HepG2 (cell line): ENCODE measurements around the gene ATG4D. TPM values are rescaled to one million over a fixed set of nuclear protein-coding genes. Genes with fewer than 3 reads are reported as not detected.

Source experiments
- AGO1 ChIP-seq: fragments of 200-400 bp; formaldehyde crosslinking; IDR thresholded peaks from 2 replicates; pipeline ENCODE4 v1.6.1; 2017; ENCODE audit warnings: mild to moderate bottlenecking, low read depth, low read length, moderate library complexity; ENCODE audit not compliant: poor library complexity, severe bottlenecking
- AGO2 ChIP-seq: fragments of 200-400 bp; formaldehyde crosslinking; optimal IDR thresholded peaks from 2 replicates; pipeline ENCODE3; 2017; ENCODE audit warnings: mild to moderate bottlenecking, low read depth, low read length, moderate library complexity
- ARID2 ChIP-seq: sonication (generic); formaldehyde crosslinking; IDR thresholded peaks from 2 replicates; pipeline ENCODE4 v1.8.1; 2022; ENCODE audit warnings: mild to moderate bottlenecking, missing genetic modification reagents, borderline replicate concordance
- ARNTL ChIP-seq: sonication (generic); formaldehyde crosslinking; IDR thresholded peaks from 2 replicates; pipeline ENCODE4 v1.4.0; 2020; ENCODE audit warnings: mild to moderate bottlenecking, missing genetic modification reagents
- EEA1 ChIP-seq: sonication (generic); formaldehyde crosslinking; IDR thresholded peaks from 2 replicates; pipeline ENCODE4 v1.5.1; 2020; ENCODE audit warnings: mild to moderate bottlenecking, missing genetic modification reagents, borderline replicate concordance
- FOXA1 ChIP-seq, 2 experiments: fragments of 450-650 bp in 1 of 2; sonication (generic) in 1 of 2; formaldehyde crosslinking in 1 of 2; IDR thresholded peaks; 2 replicates each; pipeline versions ENCODE4 v1.4.0 to v1.6.1; 2016 to 2020; ENCODE audit warnings: missing genetic modification reagents in 1 of 2
- HOXA9 ChIP-seq: sonication (generic); formaldehyde crosslinking; IDR thresholded peaks from 2 replicates; pipeline ENCODE4 v1.8.1; 2022; ENCODE audit warnings: missing genetic modification reagents, mild to moderate bottlenecking, moderate library complexity, borderline replicate concordance
- IKZF4 ChIP-seq: sonication (generic); formaldehyde crosslinking; IDR thresholded peaks from 2 replicates; pipeline ENCODE4 v1.5.1; 2020; ENCODE audit warnings: borderline replicate concordance, mild to moderate bottlenecking, low read depth, missing genetic modification reagents; ENCODE audit errors: not compliant biosample characterization
- KLF11 ChIP-seq: IDR thresholded peaks from 2 replicates; pipeline ENCODE4 v1.6.1; 2016; ENCODE audit warnings: missing compliant biosample characterization
- MLXIP ChIP-seq: sonication (generic); formaldehyde crosslinking; IDR thresholded peaks from 2 replicates; pipeline ENCODE4 v1.9.0; 2021; ENCODE audit warnings: missing genetic modification reagents, borderline replicate concordance
- NR2F2 ChIP-seq: IDR thresholded peaks from 2 replicates; pipeline ENCODE4 v1.6.1; 2012; ENCODE audit warnings: low read depth, inconsistent platforms, borderline replicate concordance
- PPARG ChIP-seq: conservative IDR thresholded peaks from 2 replicates; pipeline ENCODE4 v1.6.1; 2016; ENCODE audit warnings: missing biosample characterization, missing genetic modification reagents
- RBFOX2 ChIP-seq: fragments of 200-400 bp; formaldehyde crosslinking; IDR thresholded peaks from 2 replicates; pipeline ENCODE4 v1.6.1; 2017; ENCODE audit warnings: low read depth, mild to moderate bottlenecking, low read length
- SUZ12 ChIP-seq: fragments of 150-350 bp; IDR thresholded peaks from 2 replicates; pipeline ENCODE4 v1.6.1; 2014; ENCODE audit warnings: low read depth, low read length
- TFAP4 ChIP-seq: sonication (generic); IDR thresholded peaks from 2 replicates; pipeline ENCODE4 v1.6.1; 2016; ENCODE audit warnings: low read depth, borderline replicate concordance
- THAP11 ChIP-seq: IDR thresholded peaks from 2 replicates; pipeline ENCODE4 v1.6.1; 2016; ENCODE audit warnings: missing biosample characterization, missing genetic modification reagents
- TP53 ChIP-seq: sonication (generic); formaldehyde crosslinking; conservative IDR thresholded peaks from 2 replicates; pipeline ENCODE4 v1.4.0; 2020; ENCODE audit warnings: missing genetic modification reagents
- ZBTB38 ChIP-seq: sonication (generic); formaldehyde crosslinking; IDR thresholded peaks from 2 replicates; pipeline ENCODE4 v1.5.1; 2020; ENCODE audit warnings: mild to moderate bottlenecking, missing genetic modification reagents
- ZNF282 ChIP-seq: fragments of 450-650 bp; IDR thresholded peaks from 2 replicates; pipeline ENCODE4 v1.6.1; 2018; ENCODE audit not compliant: partially characterized antibody
- ZNF546 ChIP-seq: sonication (generic); formaldehyde crosslinking; conservative IDR thresholded peaks from 2 replicates; pipeline ENCODE4 v1.8.1; 2023; ENCODE audit warnings: mild to moderate bottlenecking, missing genetic modification reagents
- ZNF558 ChIP-seq: sonication (generic); formaldehyde crosslinking; IDR thresholded peaks from 2 replicates; pipeline ENCODE4 v1.9.0; 2022; ENCODE audit warnings: mild to moderate bottlenecking, missing genetic modification reagents, borderline replicate concordance
- ZNF713 ChIP-seq: sonication (generic); formaldehyde crosslinking; IDR thresholded peaks from 2 replicates; pipeline ENCODE4 v1.4.0; 2020; ENCODE audit warnings: mild to moderate bottlenecking, missing genetic modification reagents
- polyA plus RNA-seq, 8 experiments: library from polyadenylated mRNA; depleted of rRNA in 3 of 8; stranded (reverse) in 7 of 8; unstranded in 1 of 8; fragments of >200 nt; fragmentation: Illumina TruSeq in 4 of 8; extraction: Trizol in 4 of 8; gene quantifications; 2 replicates each; pipeline versions ENCODE4 v1.2.1 to v1.2.3, GENCODE V29; 2011 to 2016; ENCODE audit warnings: low read depth in 4 of 8, missing spikeins in 1 of 8, mixed read lengths in 1 of 8; ENCODE audit not compliant: insufficient read depth in 1 of 8
- total RNA-seq, 5 experiments: library from RNA; depleted of rRNA; stranded (reverse); fragments of >200 nt; fragmentation: Illumina TruSeq; extraction: Trizol; gene quantifications; 2 replicates each; pipeline ENCODE4 v1.2.3, GENCODE V29; 2016; ENCODE audit warnings: low read depth in 1 of 5
- TF ChIP-seq, protein P1 (sequence below): sonication (generic); formaldehyde crosslinking; IDR thresholded peaks from 2 replicates; pipeline ENCODE4 v1.4.0; 2020; ENCODE audit warnings: missing genetic modification reagents
- TF ChIP-seq, protein P2 (sequence below): sonication (generic); formaldehyde crosslinking; IDR thresholded peaks from 2 replicates; pipeline ENCODE4 v1.5.0; 2020; ENCODE audit warnings: missing genetic modification reagents

Gene ATG4D
- total and polyA plus RNA-seq, 2 of the 13 experiments (the other 11 are each of a cell fraction or from before 2014, with no cell fraction given): 17.8 to 19.0 TPM

DNA sequence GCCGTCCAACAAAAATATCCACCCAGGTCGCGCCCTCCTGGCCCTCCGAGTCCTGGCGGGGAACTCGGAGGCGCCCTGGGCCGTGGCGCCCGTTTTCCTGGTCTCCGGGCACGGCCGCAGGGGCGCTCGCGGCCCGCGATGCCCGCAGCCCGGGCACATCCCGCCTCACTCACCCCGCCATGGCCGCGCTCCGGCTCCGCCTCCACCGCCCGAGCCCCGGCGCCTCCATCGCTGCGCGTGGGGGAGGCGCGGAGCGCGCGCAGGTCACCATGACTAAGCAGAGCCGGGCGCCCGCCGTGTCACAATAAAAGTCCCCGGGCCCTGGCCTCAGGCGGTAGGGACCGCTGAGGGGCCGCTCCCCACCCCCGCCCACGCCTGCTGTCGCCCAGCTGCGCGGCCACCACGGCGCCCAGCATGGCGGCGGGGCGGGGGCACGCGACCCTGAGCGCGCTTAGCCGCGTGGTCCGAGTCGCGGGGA, 41.1 kb upstream of the ATG4D start (continued):
- TF ChIP-seq, protein P1, sequence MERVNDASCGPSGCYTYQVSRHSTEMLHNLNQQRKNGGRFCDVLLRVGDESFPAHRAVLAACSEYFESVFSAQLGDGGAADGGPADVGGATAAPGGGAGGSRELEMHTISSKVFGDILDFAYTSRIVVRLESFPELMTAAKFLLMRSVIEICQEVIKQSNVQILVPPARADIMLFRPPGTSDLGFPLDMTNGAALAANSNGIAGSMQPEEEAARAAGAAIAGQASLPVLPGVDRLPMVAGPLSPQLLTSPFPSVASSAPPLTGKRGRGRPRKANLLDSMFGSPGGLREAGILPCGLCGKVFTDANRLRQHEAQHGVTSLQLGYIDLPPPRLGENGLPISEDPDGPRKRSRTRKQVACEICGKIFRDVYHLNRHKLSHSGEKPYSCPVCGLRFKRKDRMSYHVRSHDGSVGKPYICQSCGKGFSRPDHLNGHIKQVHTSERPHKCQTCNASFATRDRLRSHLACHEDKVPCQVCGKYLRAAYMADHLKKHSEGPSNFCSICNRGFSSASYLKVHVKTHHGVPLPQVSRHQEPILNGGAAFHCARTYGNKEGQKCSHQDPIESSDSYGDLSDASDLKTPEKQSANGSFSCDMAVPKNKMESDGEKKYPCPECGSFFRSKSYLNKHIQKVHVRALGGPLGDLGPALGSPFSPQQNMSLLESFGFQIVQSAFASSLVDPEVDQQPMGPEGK (CRISPR knock-in tag): peak; percentile 78
- peak; percentile 20; the same call in 1 of the 2 replicates for TF ChIP-seq EEA1 (CRISPR knock-in tag)
- peak; percentile 87 for TF ChIP-seq AGO2
- TF ChIP-seq NR2F2: peak; percentile 20; the same call in 1 of the 2 replicates
- TF ChIP-seq RBFOX2: peak; percentile 95
- no peak for TF ChIP-seq FOXA1 (IDR thresholded peaks at IDR 0.05)
- no peak; the same call in 1 of the 2 replicates for TF ChIP-seq FOXA1 (CRISPR knock-in tag; IDR thresholded peaks at IDR 0.05)
- 0 out of 2 replicates have a peak, but pooled peaks have one; percentile 11 for TF ChIP-seq KLF11 (CRISPR knock-in tag)
- no peak; the same call in 1 of the 2 replicates for TF ChIP-seq ZBTB38 (CRISPR knock-in tag)
- TF ChIP-seq SUZ12: no peak
- TF ChIP-seq ZNF282: no peak
- TF ChIP-seq ARNTL (CRISPR knock-in tag): peak; percentile 76; the same call in 1 of the 2 replicates
- TF ChIP-seq IKZF4: no peak
- peak; percentile 70; the same call in 1 of the 2 replicates for TF ChIP-seq HOXA9
- TF ChIP-seq TP53 (CRISPR knock-in tag): no peak
- TF ChIP-seq TFAP4: peak; percentile 83; the same call in 1 of the 2 replicates
- 0 out of 2 replicates have a peak, but pooled peaks have one; percentile 9 for TF ChIP-seq PPARG
- TF ChIP-seq ARID2: 0 out of 2 replicates have a peak, but pooled peaks have one; percentile 18
- TF ChIP-seq ZNF546 (CRISPR knock-in tag): peak; percentile 37; the same call in 1 of the 2 replicates
- TF ChIP-seq THAP11 (CRISPR knock-in tag): peak; percentile 77
- peak; percentile 45; the same call in 1 of the 2 replicates for TF ChIP-seq MLXIP
- TF ChIP-seq ZNF713 (CRISPR knock-in tag): peak; percentile 83; the same call in 1 of the 2 replicates
- TF ChIP-seq, protein P2, sequence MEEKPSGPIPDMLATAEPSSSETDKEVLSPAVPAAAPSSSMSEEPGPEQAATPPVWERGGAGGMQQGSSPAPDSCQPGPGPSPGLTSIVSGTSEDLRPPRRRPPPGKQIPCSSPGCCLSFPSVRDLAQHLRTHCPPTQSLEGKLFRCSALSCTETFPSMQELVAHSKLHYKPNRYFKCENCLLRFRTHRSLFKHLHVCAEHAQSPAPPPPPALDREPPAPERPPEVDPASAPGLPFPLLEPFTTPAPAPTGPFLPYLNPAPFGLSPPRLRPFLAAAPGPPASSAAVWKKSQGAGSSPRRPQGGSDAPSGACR (CRISPR knock-in tag): no peak
- TF ChIP-seq ZNF558 (CRISPR knock-in tag): peak; percentile 95; the same call in 1 of the 2 replicates
- peak; percentile 26 for TF ChIP-seq AGO1
